ENCODE results near the gene IGLL1.

IGLL1 gene

GRCh38 chr22:23551385-23551784 is 28.7 kb downstream of the IGLL1 start:
- Histone ChIP-seq H3K4me1 (ENCODE audit: low read length) (no peaks in the 10 kb centered on the region), H3K9me2 (replicated peaks; ENCODE audit: insufficient read depth, low read length) (no peaks in the 10 kb centered on the region), H3K27me3 (replicated peaks; ENCODE audit: insufficient read depth, low read length) (peaks cover 70% of the 10 kb centered on the region), H3K27ac (ENCODE audit: low read length) (no peak overlapping the region), H3K4me3 (ENCODE audit: low read length) (no peak overlapping the region), H3F3A (ENCODE audit: insufficient read depth, low read length) (no peaks in the 10 kb centered on the region), H3K36me3 (replicated peaks; ENCODE audit: insufficient read depth, low read length) (no peaks in the 10 kb centered on the region), H2AFZ (ENCODE audit: low read length) (no peak overlapping the region), H3K4me2 (ENCODE audit: low read depth, low read length) (no peak overlapping the region), H3K9me3 (replicated peaks; ENCODE audit: insufficient read depth, low read length) (no peaks in the 10 kb centered on the region), H3K9ac (ENCODE audit: low read length) (no peak overlapping the region), H4K20me1 (ENCODE audit: insufficient read depth, low read length) (no peaks in the 10 kb centered on the region), H3K79me2 (ENCODE audit: low read length) (no peaks in the 10 kb centered on the region)
- TF ChIP-seq, protein P1, sequence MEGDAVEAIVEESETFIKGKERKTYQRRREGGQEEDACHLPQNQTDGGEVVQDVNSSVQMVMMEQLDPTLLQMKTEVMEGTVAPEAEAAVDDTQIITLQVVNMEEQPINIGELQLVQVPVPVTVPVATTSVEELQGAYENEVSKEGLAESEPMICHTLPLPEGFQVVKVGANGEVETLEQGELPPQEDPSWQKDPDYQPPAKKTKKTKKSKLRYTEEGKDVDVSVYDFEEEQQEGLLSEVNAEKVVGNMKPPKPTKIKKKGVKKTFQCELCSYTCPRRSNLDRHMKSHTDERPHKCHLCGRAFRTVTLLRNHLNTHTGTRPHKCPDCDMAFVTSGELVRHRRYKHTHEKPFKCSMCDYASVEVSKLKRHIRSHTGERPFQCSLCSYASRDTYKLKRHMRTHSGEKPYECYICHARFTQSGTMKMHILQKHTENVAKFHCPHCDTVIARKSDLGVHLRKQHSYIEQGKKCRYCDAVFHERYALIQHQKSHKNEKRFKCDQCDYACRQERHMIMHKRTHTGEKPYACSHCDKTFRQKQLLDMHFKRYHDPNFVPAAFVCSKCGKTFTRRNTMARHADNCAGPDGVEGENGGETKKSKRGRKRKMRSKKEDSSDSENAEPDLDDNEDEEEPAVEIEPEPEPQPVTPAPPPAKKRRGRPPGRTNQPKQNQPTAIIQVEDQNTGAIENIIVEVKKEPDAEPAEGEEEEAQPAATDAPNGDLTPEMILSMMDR (IDR thresholded peaks at IDR 0.05; ENCODE audit: low read length): no peak
- TF ChIP-seq EZH2 (optimal IDR thresholded peaks at IDR 0.05; ENCODE audit: low read depth, low read length) (no peak), EZH2phosphoT487 (IDR thresholded peaks at IDR 0.05; ENCODE audit: low read length) (no peak)
- no peak for DNase-seq

GRCh38 chr22:23550049-23550650 is 29.9 kb downstream of the IGLL1 start:
- Histone ChIP-seq H3K9me2 (replicated peaks; ENCODE audit: insufficient read depth, low read length) (no peaks in the 10 kb centered on the region), H4K20me1 (ENCODE audit: insufficient read depth, low read length) (no peaks in the 10 kb centered on the region), H2AFZ (ENCODE audit: low read length) (no peak overlapping the region), H3K36me3 (replicated peaks; ENCODE audit: insufficient read depth, low read length) (no peaks in the 10 kb centered on the region), H3K9me3 (replicated peaks; ENCODE audit: insufficient read depth, low read length) (no peaks in the 10 kb centered on the region), H3K79me2 (ENCODE audit: low read length) (no peaks in the 10 kb centered on the region), H3F3A (ENCODE audit: insufficient read depth, low read length) (no peaks in the 10 kb centered on the region), H3K27ac (ENCODE audit: low read length) (no peak overlapping the region), H3K4me2 (ENCODE audit: low read depth, low read length) (no peak overlapping the region), H3K4me1 (ENCODE audit: low read length) (no peaks in the 10 kb centered on the region), H3K27me3 (replicated peaks; ENCODE audit: insufficient read depth, low read length) (peaks cover 64% of the 10 kb centered on the region), H3K4me3 (ENCODE audit: low read length) (no peak overlapping the region), H3K9ac (ENCODE audit: low read length) (no peak overlapping the region)
- TF ChIP-seq EZH2phosphoT487 (IDR thresholded peaks at IDR 0.05; ENCODE audit: low read length) (no peak), EZH2 (optimal IDR thresholded peaks at IDR 0.05; ENCODE audit: low read depth, low read length) (no peak)
- TF ChIP-seq, protein P1 (IDR thresholded peaks at IDR 0.05; ENCODE audit: low read length): no peak
- DNase-seq: no peak

DNA sequence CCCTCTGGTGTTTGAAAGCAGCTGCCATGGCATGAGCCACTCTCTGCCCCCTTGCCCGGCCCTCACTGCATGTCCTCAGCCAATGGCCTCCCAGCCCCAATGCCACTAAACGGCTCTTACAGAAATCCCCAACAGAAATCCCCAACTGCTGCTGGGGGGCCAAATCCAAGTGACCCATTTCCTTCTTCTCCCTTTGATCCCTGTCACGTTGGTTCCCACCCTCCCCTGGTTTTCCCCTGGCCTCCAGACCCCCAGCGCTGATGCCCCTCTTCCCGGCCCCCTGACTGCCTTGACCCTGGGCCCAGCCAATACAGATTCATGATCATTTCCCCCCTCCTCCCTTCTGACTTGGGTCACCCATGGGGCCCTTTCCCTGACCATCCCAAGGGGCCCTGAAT is 30.9 kb downstream of the IGLL1 start:
- no peak for TF ChIP-seq EZH2 (optimal IDR thresholded peaks at IDR 0.05; ENCODE audit: low read depth, low read length)
- no peak for TF ChIP-seq EZH2phosphoT487 (IDR thresholded peaks at IDR 0.05; ENCODE audit: low read length)
- TF ChIP-seq, protein P1 (IDR thresholded peaks at IDR 0.05; ENCODE audit: low read length): no peak
- H3K36me3 ChIP-seq (replicated peaks; ENCODE audit: insufficient read depth, low read length): no peaks in the 10 kb centered on the region
- no peak overlapping the region for H2AFZ ChIP-seq (ENCODE audit: low read length)
- no peaks in the 10 kb centered on the region for H3K4me1 ChIP-seq (ENCODE audit: low read length)
- H3K9me3 ChIP-seq (replicated peaks; ENCODE audit: insufficient read depth, low read length): no peaks in the 10 kb centered on the region
- H3K4me3 ChIP-seq (ENCODE audit: low read length): no peak overlapping the region
- DNase-seq: no peak
- no peaks in the 10 kb centered on the region for H3K79me2 ChIP-seq (ENCODE audit: low read length)
- no peak overlapping the region for H3K9ac ChIP-seq (ENCODE audit: low read length)
- H3K4me2 ChIP-seq (ENCODE audit: low read depth, low read length): no peak overlapping the region
- H3K27ac ChIP-seq (ENCODE audit: low read length): no peak overlapping the region
- no peaks in the 10 kb centered on the region for H3K9me2 ChIP-seq (replicated peaks; ENCODE audit: insufficient read depth, low read length)
- peaks cover 54% of the 10 kb centered on the region for H3K27me3 ChIP-seq (replicated peaks; ENCODE audit: insufficient read depth, low read length)
- H4K20me1 ChIP-seq (ENCODE audit: insufficient read depth, low read length): no peaks in the 10 kb centered on the region
- no peaks in the 10 kb centered on the region for H3F3A ChIP-seq (ENCODE audit: insufficient read depth, low read length)
